GM12865 (cell line): ENCODE data around the gene JARID2.

ENCODE experiments used
- DNase-seq: peaks from one replicate; pipeline ENCODE4 v3.0.0; 2010; ENCODE audit warnings: low read depth
- H3K4me3 ChIP-seq: 2 replicates; pipeline ENCODE4 v1.5.1; 2011; ENCODE audit warnings: mild to moderate bottlenecking, low read depth, low read length, control low read depth
- TF ChIP-seq, protein P1 (sequence below): IDR thresholded peaks from 2 replicates; pipeline ENCODE4 v1.5.1; 2011; ENCODE audit warnings: low read length, control low read depth, low read depth, inconsistent platforms; ENCODE audit not compliant: insufficient read depth; ENCODE audit errors: missing control alignments

JARID2 gene

DNA sequence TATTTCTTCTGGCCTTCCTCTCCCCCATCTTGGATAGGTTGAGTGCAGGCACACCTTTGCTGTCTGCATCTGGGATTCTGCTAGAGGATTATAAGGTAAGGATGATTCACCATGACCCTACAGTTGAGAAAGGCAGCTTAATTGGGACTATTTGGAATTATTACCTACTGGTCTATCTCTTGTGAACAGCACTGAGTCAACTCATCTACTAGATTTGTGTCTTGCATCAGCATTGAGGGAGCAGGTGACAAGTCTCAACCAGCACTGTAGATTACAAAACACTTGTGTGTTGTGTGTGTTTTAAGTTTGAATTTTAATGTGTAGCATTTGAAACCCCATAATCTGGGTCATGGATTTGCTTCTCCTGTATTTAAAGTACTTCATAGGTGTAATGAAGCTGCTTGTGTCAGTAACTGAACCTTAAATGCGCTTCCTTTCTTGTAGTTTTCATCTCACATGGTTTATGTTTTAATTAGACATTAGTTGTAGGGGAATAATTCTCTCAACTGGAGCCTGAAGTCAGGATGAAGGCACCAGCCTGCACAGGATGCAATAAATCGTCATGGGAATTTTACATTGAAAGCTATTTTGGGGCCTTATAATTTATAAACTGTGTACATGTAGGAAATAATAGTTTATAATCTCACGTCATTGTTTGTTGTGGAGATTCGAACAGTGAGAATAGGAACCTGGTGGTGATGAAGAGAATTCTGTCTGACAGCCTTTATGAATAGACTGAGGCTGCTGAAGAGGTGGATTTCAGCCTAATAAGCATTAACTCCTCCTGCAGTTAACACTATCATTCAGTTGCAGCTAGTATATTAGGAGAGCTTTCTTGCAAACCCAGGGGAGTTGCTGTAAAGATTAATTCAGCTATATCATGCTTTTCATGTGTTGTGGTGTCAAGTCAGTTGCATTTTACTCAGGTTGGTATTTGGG lies 125.1 kb downstream of the JARID2 start:
- no peak overlapping the region for H3K4me3 ChIP-seq
- TF ChIP-seq, protein P1, sequence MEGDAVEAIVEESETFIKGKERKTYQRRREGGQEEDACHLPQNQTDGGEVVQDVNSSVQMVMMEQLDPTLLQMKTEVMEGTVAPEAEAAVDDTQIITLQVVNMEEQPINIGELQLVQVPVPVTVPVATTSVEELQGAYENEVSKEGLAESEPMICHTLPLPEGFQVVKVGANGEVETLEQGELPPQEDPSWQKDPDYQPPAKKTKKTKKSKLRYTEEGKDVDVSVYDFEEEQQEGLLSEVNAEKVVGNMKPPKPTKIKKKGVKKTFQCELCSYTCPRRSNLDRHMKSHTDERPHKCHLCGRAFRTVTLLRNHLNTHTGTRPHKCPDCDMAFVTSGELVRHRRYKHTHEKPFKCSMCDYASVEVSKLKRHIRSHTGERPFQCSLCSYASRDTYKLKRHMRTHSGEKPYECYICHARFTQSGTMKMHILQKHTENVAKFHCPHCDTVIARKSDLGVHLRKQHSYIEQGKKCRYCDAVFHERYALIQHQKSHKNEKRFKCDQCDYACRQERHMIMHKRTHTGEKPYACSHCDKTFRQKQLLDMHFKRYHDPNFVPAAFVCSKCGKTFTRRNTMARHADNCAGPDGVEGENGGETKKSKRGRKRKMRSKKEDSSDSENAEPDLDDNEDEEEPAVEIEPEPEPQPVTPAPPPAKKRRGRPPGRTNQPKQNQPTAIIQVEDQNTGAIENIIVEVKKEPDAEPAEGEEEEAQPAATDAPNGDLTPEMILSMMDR: no peak
- DNase-seq: no peak

DNA sequence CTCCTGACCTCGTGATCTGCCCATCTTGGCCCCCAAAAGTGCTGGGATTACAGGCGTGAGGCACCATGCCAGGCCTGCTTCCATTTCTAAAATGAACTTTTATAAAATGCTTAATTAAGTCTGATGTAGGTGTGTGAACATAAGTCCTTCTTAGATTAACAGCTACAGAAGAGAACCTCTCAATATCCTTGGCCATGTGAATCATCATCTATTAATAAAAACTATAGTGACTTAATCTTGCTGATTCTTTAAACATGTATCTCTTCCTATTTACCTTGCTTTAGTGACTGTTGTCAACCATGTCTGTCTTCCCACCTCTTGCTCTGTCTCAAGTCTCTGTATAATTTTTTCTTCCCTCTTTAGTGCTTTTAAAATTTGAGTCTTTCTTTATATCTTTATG lies 127.1 kb downstream of the JARID2 start:
- TF ChIP-seq, protein P1: no peak
- H3K4me3 ChIP-seq: no peak overlapping the region
- DNase-seq: no peak

DNA sequence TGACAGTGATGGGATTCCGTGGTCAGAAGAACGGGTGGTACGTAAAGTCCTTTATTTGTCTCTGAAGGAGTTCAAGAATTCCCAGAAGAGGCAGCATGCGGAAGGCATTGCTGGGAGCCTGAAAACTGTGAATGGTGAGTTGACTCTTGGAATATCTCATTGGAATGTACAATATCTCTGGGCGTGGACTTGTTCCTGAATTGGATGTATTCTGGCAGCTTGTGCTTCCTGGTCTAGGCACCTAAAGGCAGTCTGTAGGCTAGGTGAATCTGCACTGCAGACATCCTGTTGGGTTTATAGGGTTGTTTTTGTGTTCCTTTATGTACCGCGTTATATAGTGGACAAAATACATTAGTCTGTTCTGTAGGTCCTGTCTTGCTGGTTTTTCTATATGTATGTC lies 128.2 kb downstream of the JARID2 start:
- TF ChIP-seq, protein P1: no peak
- no peak overlapping the region for H3K4me3 ChIP-seq
- DNase-seq: no peak

DNA sequence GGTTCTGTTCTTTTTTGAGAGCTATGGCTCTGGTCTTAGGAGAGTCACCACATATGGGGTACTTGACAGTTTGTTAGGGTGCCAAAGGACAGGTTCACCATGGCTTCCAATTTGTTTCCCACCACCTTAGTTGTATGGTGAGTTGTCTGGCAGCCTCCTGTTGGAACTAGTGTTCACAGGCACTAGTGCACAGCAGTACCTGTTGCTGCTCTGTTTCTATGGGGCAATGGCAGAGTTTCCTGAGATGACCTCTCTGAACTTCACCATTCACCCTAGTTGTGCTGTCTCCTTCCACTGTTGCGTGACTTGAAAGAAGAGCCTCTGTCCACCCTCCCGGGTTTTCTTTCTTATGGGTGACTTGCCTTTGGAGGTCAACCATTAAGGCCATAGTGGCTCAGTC lies 129.1 kb downstream of the JARID2 start:
- TF ChIP-seq, protein P1: no peak
- H3K4me3 ChIP-seq: no peak overlapping the region
- DNase-seq: no peak

DNA sequence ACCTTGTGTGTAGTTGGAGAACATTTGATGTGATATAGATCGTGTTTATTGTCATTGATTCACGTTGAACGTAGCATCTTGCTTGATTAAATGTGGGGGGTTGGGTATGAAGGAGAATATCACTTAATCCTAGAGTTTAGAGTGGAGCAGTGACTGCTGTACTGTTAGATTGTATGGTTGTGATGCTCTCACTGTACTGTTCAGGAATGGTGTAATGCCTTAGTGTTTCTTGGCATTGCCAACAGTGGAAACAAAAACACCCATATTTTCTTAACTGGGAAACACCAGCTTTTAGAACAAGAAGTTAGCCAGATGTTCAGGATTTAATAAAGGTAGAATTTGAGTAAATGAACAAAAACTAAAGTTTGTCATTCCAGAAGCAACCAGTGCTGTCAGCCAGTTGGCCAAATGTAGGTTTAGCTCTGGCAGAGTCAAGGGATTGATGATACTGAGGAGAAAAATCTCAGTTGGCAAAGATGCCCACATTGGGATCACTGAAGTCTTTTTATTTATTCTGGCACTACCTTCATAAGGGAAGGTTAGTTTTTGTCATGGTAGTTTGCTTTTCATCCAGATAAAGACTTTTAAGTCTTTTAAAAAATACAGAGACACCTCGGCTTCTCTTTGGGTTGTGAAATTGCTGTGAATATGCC lies 129.9 kb downstream of the JARID2 start:
- no peak overlapping the region for H3K4me3 ChIP-seq
- TF ChIP-seq, protein P1: no peak
- no peak for DNase-seq

DNA sequence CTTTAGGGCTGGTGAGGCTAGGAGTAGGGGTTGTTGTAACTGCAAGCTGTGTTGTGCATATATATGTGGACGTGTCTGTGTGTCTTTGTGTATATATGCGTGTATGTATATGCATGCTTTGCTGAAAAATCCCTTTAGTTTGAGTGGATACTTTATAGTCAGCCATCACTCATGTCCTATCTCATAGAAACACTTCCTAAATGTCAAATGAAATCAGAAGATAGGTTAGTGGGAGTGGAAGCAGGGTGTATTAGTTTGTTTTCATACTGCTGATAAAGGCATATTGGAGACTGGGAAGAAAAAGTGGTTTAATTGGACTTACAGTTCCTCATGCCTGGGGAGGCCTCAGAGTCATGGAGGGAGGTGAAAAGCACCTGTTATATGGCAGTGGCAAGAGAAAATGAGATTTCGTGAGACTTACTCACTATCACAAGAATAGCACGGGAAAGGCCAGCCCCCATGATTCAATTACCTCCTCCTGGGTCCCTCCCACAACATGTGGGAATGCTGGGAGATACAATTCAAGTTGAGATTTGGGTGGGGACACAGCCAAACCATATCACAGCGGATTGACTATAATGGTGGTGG lies 131.1 kb downstream of the JARID2 start:
- no peak for DNase-seq
- no peak overlapping the region for H3K4me3 ChIP-seq
- TF ChIP-seq, protein P1: no peak
